Astrocyte (in vitro differentiated cells and primary cell): ENCODE data around the gene LRRC42. TPM values are rescaled to one million over a fixed set of nuclear protein-coding genes. Genes with fewer than 3 reads are reported as not detected.

Experiments used
- DNase-seq: peaks from one replicate; pipeline ENCODE4 v3.0.0-alpha.2; 2010; ENCODE audit warnings: low read depth
- FAIRE-seq: peaks from 2 replicates; lab custom pipeline; 2011; peaks lifted over from hg19 to GRCh38; lab: Jason Lieb, UNC
- H2AFZ ChIP-seq: 2 replicates; pipeline ENCODE4 v1.6.0; 2012; ENCODE audit warnings: low read depth, low read length, inconsistent platforms
- H3K27ac ChIP-seq: 2 replicates; pipeline ENCODE4 v1.5.1; 2011; ENCODE audit warnings: low read depth, low read length, inconsistent platforms
- H3K27me3 ChIP-seq: 2 replicates; pipeline ENCODE4 v1.6.0; 2011; ENCODE audit warnings: low read length, inconsistent platforms; ENCODE audit not compliant: insufficient read depth
- H3K36me3 ChIP-seq: 2 replicates; pipeline ENCODE4 v1.5.1; 2011; ENCODE audit warnings: low read length, inconsistent platforms; ENCODE audit not compliant: insufficient read depth
- H3K4me1 ChIP-seq: 2 replicates; pipeline ENCODE4 v1.5.1; 2011; ENCODE audit warnings: low read length, inconsistent platforms; ENCODE audit not compliant: insufficient read depth
- H3K4me2 ChIP-seq: 2 replicates; pipeline ENCODE4 v1.6.0; 2012; ENCODE audit warnings: low read length, inconsistent platforms
- H3K4me3 ChIP-seq: 2 replicates; pipeline ENCODE4 v1.5.1; 2011; ENCODE audit warnings: low read depth, mild to moderate bottlenecking, low read length, inconsistent platforms; ENCODE audit not compliant: insufficient read depth
- H3K79me2 ChIP-seq: 2 replicates; pipeline ENCODE4 v1.6.0; 2012; ENCODE audit warnings: mild to moderate bottlenecking, low read length, inconsistent platforms; ENCODE audit not compliant: insufficient read depth
- H3K9ac ChIP-seq: 2 replicates; pipeline ENCODE4 v1.6.0; 2012; ENCODE audit warnings: mild to moderate bottlenecking, low read length, inconsistent platforms
- H3K9me3 ChIP-seq: 2 replicates; pipeline ENCODE4 v1.5.1; 2012; ENCODE audit warnings: low read depth, mild to moderate bottlenecking, low read length, inconsistent platforms; ENCODE audit not compliant: insufficient read depth
- H4K20me1 ChIP-seq: 2 replicates; pipeline ENCODE4 v1.6.0; 2012; ENCODE audit warnings: low read length, inconsistent platforms; ENCODE audit not compliant: insufficient read depth
- H3K27ac Mint-ChIP-seq: one replicate; pipeline ENCODE4 v1.8.0; 2021; ENCODE audit warnings: mild to moderate bottlenecking, mixed read lengths; ENCODE audit not compliant: unreplicated experiment
- H3K27me3 Mint-ChIP-seq: one replicate; pipeline ENCODE4 v1.8.0; 2021; ENCODE audit warnings: low read depth, mixed read lengths; ENCODE audit not compliant: unreplicated experiment
- H3K36me3 Mint-ChIP-seq: one replicate; pipeline ENCODE4 v1.8.0; 2021; ENCODE audit warnings: low read depth, mixed read lengths; ENCODE audit not compliant: unreplicated experiment
- H3K4me1 Mint-ChIP-seq: one replicate; pipeline ENCODE4 v1.8.0; 2021; ENCODE audit warnings: low read depth, mixed read lengths; ENCODE audit not compliant: unreplicated experiment
- H3K4me3 Mint-ChIP-seq: one replicate; pipeline ENCODE4 v1.8.0; 2021; ENCODE audit warnings: mild to moderate bottlenecking, moderate library complexity, mixed read lengths; ENCODE audit not compliant: unreplicated experiment
- H3K9me3 Mint-ChIP-seq: one replicate; pipeline ENCODE4 v1.8.0; 2021; ENCODE audit warnings: mild to moderate bottlenecking, mixed read lengths; ENCODE audit not compliant: unreplicated experiment
- CTCF ChIP-seq: IDR thresholded peaks from 2 replicates; pipeline ENCODE4 v1.5.1; 2011; ENCODE audit warnings: low read depth, mild to moderate bottlenecking, inconsistent platforms, low read length, moderate library complexity; ENCODE audit not compliant: insufficient read depth
- EZH2 ChIP-seq: IDR thresholded peaks from 2 replicates; pipeline ENCODE4 v1.6.1; 2012; ENCODE audit warnings: mild to moderate bottlenecking, low read length, inconsistent platforms; ENCODE audit not compliant: insufficient read depth
- total RNA-seq: library from RNA; stranded (reverse); gene quantifications from 2 replicates; pipeline ENCODE4 v1.2.1, GENCODE V29; 2021

LRRC42 gene
- total RNA-seq, 1 donor from 2014 or later, result 54.6 TPM

- TF ChIP-seq CTCF (no peak), EZH2 (no peak)
- H3K4me3 ChIP-seq, result no peak overlapping the region
- peaks cover 3% of the 10 kb centered on the region for H3K36me3 Mint-ChIP-seq
- peaks cover 13% of the 10 kb centered on the region for H3K4me1 ChIP-seq
- peaks cover 39% of the 10 kb centered on the region for H3K79me2 ChIP-seq
- peaks cover 17% of the 10 kb centered on the region for H3K36me3 ChIP-seq
- H3K27ac ChIP-seq, result no peak overlapping the region
- DNase-seq (no peak), FAIRE-seq (no peak)
- no peak overlapping the region for H3K4me2 ChIP-seq
- no peaks in the 10 kb centered on the region for H3K9me3 Mint-ChIP-seq
- H3K4me3 Mint-ChIP-seq, result peak overlapping the region; percentile 20
- peaks cover 20% of the 10 kb centered on the region for H3K4me1 Mint-ChIP-seq
- H2AFZ ChIP-seq, result no peak overlapping the region
- H3K27me3 ChIP-seq, result no peaks in the 10 kb centered on the region
- no peaks in the 10 kb centered on the region for H3K27me3 Mint-ChIP-seq
- no peaks in the 10 kb centered on the region for H3K9me3 ChIP-seq
- no peak overlapping the region for H3K27ac Mint-ChIP-seq
- H4K20me1 ChIP-seq, result peaks cover 34% of the 10 kb centered on the region
- H3K9ac ChIP-seq, result no peak overlapping the region
These were observed 8.0 kb downstream of the LRRC42 start for GRCh38 chr1:53954128-53954527.

GRCh38 chr1:53956308-53957168 lies 10.4 kb downstream of the LRRC42 start:
- no peaks in the 10 kb centered on the region for H3K9me3 ChIP-seq
- H3K27me3 ChIP-seq, result no peaks in the 10 kb centered on the region
- H3K36me3 ChIP-seq, result peaks cover 28% of the 10 kb centered on the region
- no peaks in the 10 kb centered on the region for H3K27me3 Mint-ChIP-seq
- TF ChIP-seq CTCF, result no peak
- no peak for TF ChIP-seq EZH2
- peaks cover 17% of the 10 kb centered on the region for H3K79me2 ChIP-seq
- peak overlapping the region; percentile 76 for H3K4me2 ChIP-seq
- peak overlapping the region; percentile 49 for H3K9ac ChIP-seq
- peaks cover 15% of the 10 kb centered on the region for H4K20me1 ChIP-seq
- no peak overlapping the region for H3K4me3 Mint-ChIP-seq
- H3K4me3 ChIP-seq, result no peak overlapping the region
- DNase-seq (no peak), FAIRE-seq (peak; percentile 41)
- H3K9me3 Mint-ChIP-seq, result no peaks in the 10 kb centered on the region
- H3K36me3 Mint-ChIP-seq, result peaks cover 3% of the 10 kb centered on the region
- peaks cover 13% of the 10 kb centered on the region for H3K4me1 ChIP-seq
- peak overlapping the region; percentile 61 for H3K27ac ChIP-seq
- H2AFZ ChIP-seq, result peak overlapping the region; percentile 40
- peaks cover 14% of the 10 kb centered on the region for H3K4me1 Mint-ChIP-seq
- H3K27ac Mint-ChIP-seq, result peak overlapping the region; percentile 84
